NK-92 (cell line): ENCODE results near the gene TSHZ2.

ENCODE experiments used
- DNase-seq: peaks from one replicate; lab custom pipeline; 2025; ENCODE audit not compliant: unreplicated experiment; lab: John Stamatoyannopoulos, UW

Gene TSHZ2

GRCh38 chr20:53224851-53225250 lies 252.7 kb downstream of the TSHZ2 start:
- no peak for DNase-seq

GRCh38 chr20:53226826-53227225 lies 254.7 kb downstream of the TSHZ2 start:
- DNase-seq: no peak

- DNase-seq: no peak
These were observed 255.4 kb downstream of the TSHZ2 start for GRCh38 chr20:53227523-53227922.

GRCh38 chr20:53231061-53231460 lies 258.9 kb downstream of the TSHZ2 start:
- no peak for DNase-seq

- no peak for DNase-seq
These were observed 265.3 kb downstream of the TSHZ2 start for GRCh38 chr20:53237461-53237860.

- DNase-seq: no peak
These were observed 266.0 kb downstream of the TSHZ2 start for GRCh38 chr20:53238121-53238660.

- DNase-seq: no peak
These were observed 271.0 kb downstream of the TSHZ2 start for GRCh38 chr20:53243152-53243551.

- DNase-seq: no peak
These were observed 272.6 kb downstream of the TSHZ2 start for GRCh38 chr20:53244711-53245110.

GRCh38 chr20:53245574-53245973 lies 273.4 kb downstream of the TSHZ2 start:
- no peak for DNase-seq

- no peak for DNase-seq
These were observed 275.4 kb downstream of the TSHZ2 start for GRCh38 chr20:53247468-53248103.

GRCh38 chr20:53250456-53250855 lies 278.3 kb downstream of the TSHZ2 start:
- DNase-seq: no peak

- DNase-seq: no peak
These were observed 279.8 kb downstream of the TSHZ2 start for GRCh38 chr20:53252002-53252401.

GRCh38 chr20:53253668-53254067 lies 281.5 kb downstream of the TSHZ2 start:
- DNase-seq: no peak

GRCh38 chr20:53255102-53255710 lies 283.0 kb downstream of the TSHZ2 start:
- DNase-seq: no peak

GRCh38 chr20:53258741-53259140 lies 286.6 kb downstream of the TSHZ2 start:
- DNase-seq: no peak

- DNase-seq: no peak
These were observed 288.0 kb downstream of the TSHZ2 start for GRCh38 chr20:53260168-53260567.

GRCh38 chr20:53260591-53260990 lies 288.4 kb downstream of the TSHZ2 start:
- DNase-seq: no peak

GRCh38 chr20:53262365-53262764 lies 290.2 kb downstream of the TSHZ2 start:
- DNase-seq: no peak

- no peak for DNase-seq
These were observed 291.6 kb downstream of the TSHZ2 start for GRCh38 chr20:53263554-53264438.

GRCh38 chr20:53264604-53265003 lies 292.4 kb downstream of the TSHZ2 start:
- no peak for DNase-seq

GRCh38 chr20:53265304-53265875 lies 293.2 kb downstream of the TSHZ2 start:
- no peak for DNase-seq
